GM12892 (cell line): ENCODE results near the gene DOK7.

Experiments used
- DNase-seq: peaks from one replicate; pipeline ENCODE4 v3.0.0; 2011; ENCODE audit not compliant: insufficient read length
- FAIRE-seq: peaks from 2 replicates; lab custom pipeline; 2011; peaks lifted over from hg19 to GRCh38; lab: Jason Lieb, UNC
- POLR2A ChIP-seq: IDR thresholded peaks from 2 replicates; pipeline ENCODE4 v1.6.1; 2011; ENCODE audit warnings: low read depth, low read length, control low read depth
- POLR2AphosphoS5 ChIP-seq: IDR thresholded peaks from 2 replicates; pipeline ENCODE4 v1.6.1; 2011; ENCODE audit warnings: low read depth, low read length, control low read depth
- TAF1 ChIP-seq: IDR thresholded peaks from 2 replicates; pipeline ENCODE4 v1.6.1; 2011; ENCODE audit warnings: low read depth, mild to moderate bottlenecking, control low read depth, low read length, borderline replicate concordance

DOK7 gene

DNA sequence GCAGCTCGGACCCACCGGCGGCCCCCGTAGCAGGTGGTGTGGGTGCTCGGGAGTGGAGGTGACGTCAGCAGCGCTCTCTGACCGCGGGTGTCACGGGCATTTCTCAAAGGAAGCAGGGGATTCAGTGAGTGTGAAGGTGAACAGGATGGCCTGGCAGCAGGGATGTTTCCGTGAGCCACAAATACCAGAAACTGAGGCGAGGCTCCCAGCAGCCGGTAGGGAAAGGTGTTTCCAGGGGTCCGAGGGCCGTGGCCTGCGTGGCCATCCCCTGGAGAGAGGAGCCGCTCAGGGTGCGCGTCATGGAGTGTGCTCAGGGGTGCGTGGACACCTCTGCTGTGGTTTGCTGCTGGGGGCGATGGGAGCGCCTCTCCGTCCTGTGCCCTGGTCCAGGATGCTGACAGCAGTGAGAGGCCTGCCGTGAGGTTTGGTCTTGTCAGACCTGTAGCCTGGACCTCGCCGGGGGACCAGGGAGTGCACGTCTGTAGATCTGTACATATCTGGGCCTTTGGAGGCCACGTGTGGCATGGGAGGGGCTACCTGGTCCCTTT lies 31.6 kb upstream of the DOK7 start:
- no peak for DNase-seq
- TF ChIP-seq TAF1: no peak
- TF ChIP-seq POLR2A: no peak
- TF ChIP-seq POLR2AphosphoS5: no peak
- FAIRE-seq: no peak

- DNase-seq (no peak), FAIRE-seq (no peak)
- TF ChIP-seq POLR2A (no peak), TAF1 (no peak), POLR2AphosphoS5 (no peak)
Observed at GRCh38 chr4:3432381-3432790, 30.7 kb upstream of the DOK7 start.

DNA sequence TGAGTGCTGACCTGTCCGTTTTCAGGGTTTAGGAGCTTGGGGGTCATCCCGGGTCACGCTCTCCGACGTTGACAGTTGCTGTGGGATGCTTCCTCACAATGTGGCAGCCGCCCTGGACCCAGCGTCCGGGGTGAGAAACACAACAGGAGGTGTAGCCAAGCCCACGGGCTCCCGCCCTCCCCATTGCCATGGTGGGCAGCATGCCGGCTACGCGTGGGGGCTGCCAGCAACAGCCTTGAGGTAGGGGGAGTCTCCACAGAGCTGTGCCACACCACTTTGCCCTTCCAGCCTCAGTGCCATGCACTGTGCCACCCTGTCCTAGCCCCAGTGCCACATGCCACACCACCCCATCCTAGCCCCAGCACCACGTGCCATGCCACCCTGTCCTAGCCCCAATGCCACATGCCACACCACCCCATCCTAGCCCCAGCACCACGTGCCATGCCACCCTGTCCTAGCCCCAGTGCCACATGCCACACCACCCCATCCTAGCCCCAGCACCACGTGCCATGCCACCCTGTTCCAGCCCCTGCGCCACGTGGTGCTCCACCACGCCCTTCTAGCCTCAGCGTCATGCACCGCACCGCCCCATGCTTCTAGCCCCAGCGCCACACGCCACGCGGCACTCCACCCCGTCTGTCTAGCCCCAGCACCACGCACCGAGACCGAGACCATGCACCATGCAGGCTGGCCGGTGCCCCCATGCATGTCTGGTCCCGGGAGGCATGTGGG lies 29.8 kb upstream of the DOK7 start:
- TF ChIP-seq POLR2A (no peak), TAF1 (no peak), POLR2AphosphoS5 (no peak)
- no peak for DNase-seq
- FAIRE-seq: no peak

- DNase-seq: no peak
- TF ChIP-seq POLR2AphosphoS5: no peak
- no peak for TF ChIP-seq TAF1
- TF ChIP-seq POLR2A: no peak
- FAIRE-seq: no peak
Observed at GRCh38 chr4:3434881-3435685, 28.0 kb upstream of the DOK7 start.

GRCh38 chr4:3435686-3435956 lies 27.5 kb upstream of the DOK7 start:
- FAIRE-seq: no peak
- no peak for DNase-seq
- no peak for TF ChIP-seq POLR2A

- FAIRE-seq: no peak
- TF ChIP-seq TAF1: no peak
- TF ChIP-seq POLR2A: no peak
- no peak for TF ChIP-seq POLR2AphosphoS5
- no peak for DNase-seq
Observed at GRCh38 chr4:3436048-3436797, 26.9 kb upstream of the DOK7 start.

DNA sequence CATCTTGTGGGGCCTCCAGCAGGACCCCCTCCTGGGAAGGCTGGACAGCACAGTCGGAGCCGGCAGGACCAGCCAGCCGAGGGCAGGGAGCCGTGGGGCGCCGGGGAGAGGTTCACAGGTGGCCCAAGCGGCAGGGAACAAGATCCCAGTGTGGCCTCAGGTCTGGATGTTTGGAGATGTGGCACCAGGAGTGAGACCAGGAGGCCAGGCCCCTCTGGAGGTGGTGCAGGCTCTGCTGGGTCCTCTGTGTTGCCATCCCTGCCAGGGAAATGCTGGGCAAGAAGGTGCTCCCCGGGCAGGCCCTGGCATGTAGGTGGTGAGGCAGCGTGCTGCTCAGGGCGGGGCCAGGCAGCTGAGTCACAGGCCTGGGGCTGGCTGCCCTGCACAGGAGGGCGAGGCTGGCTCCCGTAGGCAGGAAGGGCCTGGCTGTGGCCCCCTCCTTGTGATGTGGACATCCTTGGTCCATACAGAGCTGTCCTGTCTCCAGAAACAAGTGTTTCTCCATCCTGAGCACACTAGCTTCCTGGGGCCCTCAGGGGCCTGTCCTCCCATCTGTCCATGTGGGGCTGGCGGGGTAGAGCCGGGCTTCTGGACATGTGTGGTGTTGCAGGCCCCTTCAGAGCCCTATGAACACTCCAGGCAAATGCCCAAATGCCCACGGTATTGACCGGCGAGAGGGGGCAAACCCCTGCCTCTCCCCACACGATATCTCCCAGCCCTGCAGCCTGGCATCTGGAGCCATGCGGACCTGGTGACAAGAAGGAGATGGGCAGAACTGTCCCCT lies 26.1 kb upstream of the DOK7 start:
- TF ChIP-seq TAF1 (no peak), POLR2A (no peak), POLR2AphosphoS5 (no peak)
- no peak for DNase-seq
- FAIRE-seq: no peak

DNA sequence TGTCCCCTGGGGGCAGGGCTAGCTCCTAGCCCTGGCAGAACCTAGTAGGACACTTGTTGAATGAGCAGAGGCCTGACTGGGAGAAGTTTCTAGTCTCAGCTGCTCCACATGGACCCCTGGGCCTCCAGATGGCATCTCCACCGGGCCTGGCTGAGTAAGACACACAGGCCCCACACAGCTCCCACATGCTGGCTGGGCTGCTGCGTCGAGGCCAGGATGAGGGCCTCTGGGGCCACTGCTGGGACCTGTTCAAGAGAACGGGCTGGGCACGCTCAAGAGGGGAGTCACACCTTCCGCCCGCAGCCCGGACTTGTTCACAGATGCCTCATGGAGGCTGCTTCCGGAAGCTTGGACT lies 25.5 kb upstream of the DOK7 start:
- TF ChIP-seq POLR2AphosphoS5: no peak
- no peak for FAIRE-seq
- DNase-seq: no peak

DNA sequence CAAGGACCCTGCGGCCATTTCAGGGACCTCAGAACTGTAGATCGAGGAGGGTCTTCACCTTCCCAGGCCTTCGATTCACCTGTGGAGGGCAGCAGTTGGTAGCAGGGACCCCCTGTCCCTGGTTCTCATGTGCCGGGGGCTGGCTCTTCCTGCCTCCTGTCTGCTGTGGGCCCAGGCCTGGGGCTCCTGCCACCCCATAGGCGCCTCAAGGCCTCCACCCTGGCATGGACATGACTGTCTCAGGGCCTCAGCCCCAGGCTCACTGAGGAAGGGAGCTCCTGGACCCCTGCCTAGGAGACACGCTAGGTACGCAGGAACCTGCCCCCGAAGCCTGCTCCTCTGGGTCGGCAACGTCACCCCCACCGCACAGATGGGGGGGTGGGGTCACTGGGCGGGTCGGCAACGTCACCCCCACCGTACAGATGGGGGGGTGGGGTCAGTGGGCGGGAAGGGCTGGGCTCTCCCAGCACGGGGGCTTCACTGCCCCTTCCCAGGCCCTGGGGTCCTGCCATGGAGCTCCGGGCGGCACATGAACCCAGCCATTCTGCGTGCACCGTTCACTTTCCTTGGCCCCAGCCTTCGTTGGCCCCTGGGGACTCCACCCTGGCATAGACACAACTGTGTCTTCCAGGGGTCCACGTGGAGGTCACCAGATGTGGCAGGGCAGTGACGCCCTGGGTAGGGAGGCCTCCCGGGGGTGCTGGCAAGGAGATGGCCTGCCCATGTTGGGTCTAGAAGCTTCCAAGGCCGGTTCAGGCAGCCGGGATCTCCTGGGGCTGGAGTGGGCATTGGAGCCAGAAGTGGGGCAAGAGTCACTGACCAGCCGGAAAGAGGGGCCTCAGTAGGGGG lies 24.9 kb upstream of the DOK7 start:
- DNase-seq (no peak), FAIRE-seq (no peak)
- no peak for TF ChIP-seq POLR2A
- no peak for TF ChIP-seq POLR2AphosphoS5

GRCh38 chr4:3438847-3439180 lies 24.3 kb upstream of the DOK7 start:
- TF ChIP-seq POLR2AphosphoS5 (no peak), TAF1 (no peak), POLR2A (no peak)
- FAIRE-seq (no peak), DNase-seq (no peak)
